Mesodermal cell (in vitro differentiated cells): ENCODE measurements around the gene TMOD3.

ENCODE experiments used
- H3K27ac ChIP-seq: 2 replicates; pipeline ENCODE4 v1.7.0; 2013; ENCODE audit warnings: mild to moderate bottlenecking, low read depth, low read length, moderate library complexity; ENCODE audit not compliant: severe bottlenecking
- H3K36me3 ChIP-seq: 2 replicates; pipeline ENCODE4 v1.7.1; 2013; ENCODE audit warnings: mild to moderate bottlenecking, low read length, moderate library complexity; ENCODE audit not compliant: control insufficient read depth, insufficient read depth
- H3K4me1 ChIP-seq: one replicate; pipeline ENCODE4 v1.7.1; 2013; ENCODE audit warnings: mild to moderate bottlenecking, low read length; ENCODE audit not compliant: insufficient read depth, control insufficient read depth, poor library complexity, severe bottlenecking
- H3K4me3 ChIP-seq: 2 replicates; pipeline ENCODE4 v1.7.0; 2013; ENCODE audit warnings: low read length, control low read depth, mild to moderate bottlenecking; ENCODE audit not compliant: insufficient read depth, poor library complexity, severe bottlenecking; ENCODE audit errors: extremely low read depth
- H3K9me3 ChIP-seq: 2 replicates; pipeline ENCODE4 v1.7.1; 2013; ENCODE audit warnings: mild to moderate bottlenecking, low read length, moderate library complexity; ENCODE audit not compliant: control insufficient read depth
- WGBS, 2 experiments: methylation state at CpG; one replicate each; pipeline ENCODE4 v1.1.5; 2013; ENCODE audit warnings: missing lambda C conversion rate in 2 of 2; ENCODE audit not compliant: insufficient coverage in 2 of 2; 5-methylcytosine and 5-hydroxymethylcytosine counted together

Gene TMOD3

GRCh38 chr15:51939216-51939615 is 109.8 kb downstream of the TMOD3 start:
- H3K4me3 ChIP-seq: no peak overlapping the region
- peaks cover 50% of the 10 kb centered on the region for H3K36me3 ChIP-seq
- no peaks in the 10 kb centered on the region for H3K9me3 ChIP-seq
- no peak overlapping the region for H3K27ac ChIP-seq
- H3K4me1 ChIP-seq: peaks cover 6% of the 10 kb centered on the region

GRCh38 chr15:51947124-51947523 is 117.7 kb downstream of the TMOD3 start:
- Histone ChIP-seq H3K36me3 (peaks cover 74% of the 10 kb centered on the region), H3K4me3 (no peak overlapping the region), H3K4me1 (no peaks in the 10 kb centered on the region), H3K9me3 (no peaks in the 10 kb centered on the region), H3K27ac (no peak overlapping the region)
- 100% methylated on average over 1 of the region's 2 CpGs for WGBS, 2 experiments

GRCh38 chr15:51952805-51953204 is 123.4 kb downstream of the TMOD3 start:
- Histone ChIP-seq H3K4me1 (no peaks in the 10 kb centered on the region), H3K36me3 (peaks cover 89% of the 10 kb centered on the region), H3K27ac (no peak overlapping the region), H3K4me3 (no peak overlapping the region), H3K9me3 (no peaks in the 10 kb centered on the region)
- 100% methylated on average over 1 to 2 of the region's 3 CpGs for WGBS, 2 experiments

- peaks cover 87% of the 10 kb centered on the region for H3K36me3 ChIP-seq
- no peaks in the 10 kb centered on the region for H3K9me3 ChIP-seq
- no peak overlapping the region for H3K27ac ChIP-seq
- H3K4me3 ChIP-seq: no peak overlapping the region
- H3K4me1 ChIP-seq: no peaks in the 10 kb centered on the region
- 85 to 100% methylated on average over 1 to 3 of the region's 3 CpGs for WGBS, 2 experiments
Observed at GRCh38 chr15:51955504-51955903, 126.1 kb downstream of the TMOD3 start.
